Keratinocyte (primary cell): ENCODE results near the gene KIF21B.
A peak's percentile ranks its signal among the peaks of the same experiment; 100 is the strongest.

Experiments
- CTCF ChIP-seq, 3 experiments: IDR thresholded peaks in 1 of 3; conservative IDR thresholded peaks in 1 of 3; optimal IDR thresholded peaks in 1 of 3; 2 replicates in 2 of 3; 3 replicates in 1 of 3; pipeline versions ENCODE3 to v1.5.1; 2011; ENCODE audit warnings: low read length in 3 of 3, mild to moderate bottlenecking in 3 of 3, moderate library complexity in 2 of 3, control low read depth in 1 of 3, inconsistent platforms in 1 of 3; ENCODE audit not compliant: insufficient read depth in 2 of 3; ENCODE audit errors: extremely low read depth in 1 of 3
- EZH2 ChIP-seq: IDR thresholded peaks from one replicate; pipeline ENCODE4 v1.6.1; 2012; ENCODE audit warnings: inconsistent platforms, mild to moderate bottlenecking, low read length, moderate library complexity

DNA sequence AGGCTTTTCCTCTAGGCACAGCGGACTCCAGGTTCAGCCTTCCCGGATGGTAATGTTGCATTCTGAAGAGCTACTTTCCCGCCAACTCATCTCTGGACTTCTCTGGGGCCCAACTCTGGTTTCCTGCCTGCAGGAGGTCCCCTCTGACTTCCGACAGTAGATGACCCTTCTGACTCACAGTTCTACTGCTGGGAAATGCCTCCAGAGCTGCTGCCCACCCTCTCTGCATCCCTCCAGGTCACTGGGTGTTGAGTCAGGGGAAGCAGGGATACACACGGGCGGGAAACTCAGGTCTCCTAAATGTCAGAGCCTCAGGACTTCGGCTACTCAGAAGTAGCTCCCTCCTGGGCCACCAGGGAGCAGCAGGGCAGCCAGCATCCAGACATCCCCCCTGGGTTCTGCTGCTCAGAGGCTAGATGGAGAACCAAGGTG lies 2.1 kb upstream of the KIF21B start:
- TF ChIP-seq CTCF (optimal IDR thresholded peaks at IDR 0.05 in 1 of 3, IDR thresholded peaks at IDR 0.05 in 1 of 3, conservative IDR thresholded peaks at IDR 0.05 in 1 of 3; ENCODE audit: extremely low read depth in 1 of 3, insufficient read depth in 2 of 3, low read length in 3 of 3) = peak; percentile 18 to 25 (median 19)
- TF ChIP-seq EZH2 = no peak
